Vagina (tissue), 2 donors: ENCODE results near the gene PRR20A. TPM values are rescaled to one million over a fixed set of nuclear protein-coding genes. Genes with fewer than 3 reads are reported as not detected.
"Not testable (repeated sequence)": the region's sequence is repeated elsewhere in the genome, so short reads cannot be mapped to it uniquely, and the experiment has no call there.

Source experiments
- DNase-seq, 2 donors: peaks; one replicate each; pipeline ENCODE4 v3.0.0-alpha.2; 2017; ENCODE audit errors: extremely low spot score in 2 of 2
- H3K27ac ChIP-seq: fragments of 200-600 bp; sonication (generic); one replicate; pipeline ENCODE4 v1.5.1; 2019
- H3K27me3 ChIP-seq: fragments of 200-600 bp; sonication (generic); one replicate; pipeline ENCODE4 v1.5.1; 2019
- H3K36me3 ChIP-seq, 2 donors: fragments of 200-600 bp; sonication (generic); one replicate each; pipeline ENCODE4 v1.5.1; 2017 to 2019
- H3K4me1 ChIP-seq: fragments of 200-600 bp; sonication (generic); one replicate; pipeline ENCODE4 v1.5.1; 2019
- H3K4me3 ChIP-seq, 2 donors: fragments of 200-600 bp; sonication (generic); 1 replicate in 1 of 2; 2 replicates in 1 of 2; pipeline ENCODE4 v1.5.1; 2016 to 2019
- H3K9me3 ChIP-seq: fragments of 200-600 bp; sonication (generic); one replicate; pipeline ENCODE4 v1.5.1; 2019
- CTCF ChIP-seq, 3 experiments: fragments of 450-650 bp in 2 of 3; fragments of 200-600 bp in 1 of 3; sonication (generic) in 1 of 3; IDR thresholded peaks; one replicate each; pipeline ENCODE4 v1.5.1; 2017 to 2019; ENCODE audit warnings: antibody characterized with exemption in 3 of 3, mild to moderate bottlenecking in 2 of 3, moderate library complexity in 2 of 3
- POLR2A ChIP-seq, 2 donors: fragments of 450-650 bp; IDR thresholded peaks; one replicate each; pipeline ENCODE4 v1.6.1; 2017; ENCODE audit warnings: antibody characterized with exemption in 2 of 2, mild to moderate bottlenecking in 2 of 2, moderate library complexity in 2 of 2
- POLR2AphosphoS5 ChIP-seq, 2 donors: sonication (generic); formaldehyde crosslinking; IDR thresholded peaks; one replicate each; pipeline ENCODE4 v1.9.0; 2017; ENCODE audit warnings: antibody characterized with exemption in 2 of 2, mild to moderate bottlenecking in 2 of 2, low read depth in 1 of 2; ENCODE audit not compliant: insufficient read depth in 1 of 2
- intact Hi-C: fragments of 100-400 bp; cut with DNase I; formaldehyde crosslinking; loops from one replicate; pipeline ENCODE4 v1.15.1; 2023
- total RNA-seq: library from RNA; depleted of rRNA; stranded (reverse); fragments of >200 nt; gene quantifications from one replicate; pipeline ENCODE4 v1.2.3, GENCODE V29; 2016

PRR20A gene
- total RNA-seq = not detected

GRCh38 chr13:57140235-57140968 lies at the start of gene PRR20A:
PRR20A (plus strand) TSS chr13:57140918; CDS start chr13:57141305, 387 bp downstream.
- H3K4me1 ChIP-seq, DNase-seq, H3K9me3 ChIP-seq, H3K4me3 ChIP-seq, H3K36me3 ChIP-seq, H3K27ac ChIP-seq, H3K27me3 ChIP-seq, intact Hi-C loops: not testable (repeated sequence)

GRCh38 chr13:57114945-57115344 lies 25.8 kb upstream of the PRR20A start:
- no peaks in the 10 kb centered on the region for H3K27me3 ChIP-seq
- H3K4me3 ChIP-seq = no peak overlapping the region
- H3K36me3 ChIP-seq = no peaks in the 10 kb centered on the region
- no peak overlapping the region for H3K27ac ChIP-seq
- DNase-seq = no peak
- H3K9me3 ChIP-seq = no peaks in the 10 kb centered on the region
- no peaks in the 10 kb centered on the region for H3K4me1 ChIP-seq
- intact Hi-C loops = no loop called here
- no peak for TF ChIP-seq POLR2AphosphoS5 (IDR thresholded peaks at IDR 0.05; ENCODE audit: insufficient read depth in 1 of 2, low read depth in 1 of 2)
- no peak for TF ChIP-seq CTCF (IDR thresholded peaks at IDR 0.05)
- no peak for TF ChIP-seq POLR2A (IDR thresholded peaks at IDR 0.05)

GRCh38 chr13:57123681-57124080 lies 17.0 kb upstream of the PRR20A start:
- Histone ChIP-seq H3K36me3 (no peaks in the 10 kb centered on the region), H3K27ac (no peak overlapping the region), H3K4me3 (no peak overlapping the region), H3K27me3 (no peaks in the 10 kb centered on the region), H3K4me1 (no peaks in the 10 kb centered on the region), H3K9me3 (no peaks in the 10 kb centered on the region)
- intact Hi-C loops = no loop called here
- TF ChIP-seq POLR2AphosphoS5 (IDR thresholded peaks at IDR 0.05; ENCODE audit: insufficient read depth in 1 of 2, low read depth in 1 of 2) = no peak
- TF ChIP-seq CTCF (IDR thresholded peaks at IDR 0.05) = no peak
- TF ChIP-seq POLR2A (IDR thresholded peaks at IDR 0.05) = no peak
- DNase-seq = no peak

- Histone ChIP-seq H3K4me3 (no peak overlapping the region), H3K36me3 (no peaks in the 10 kb centered on the region), H3K27ac (no peak overlapping the region), H3K4me1 (no peaks in the 10 kb centered on the region), H3K27me3 (no peaks in the 10 kb centered on the region), H3K9me3 (no peaks in the 10 kb centered on the region)
- intact Hi-C loops = no loop called here
- DNase-seq = no peak
- TF ChIP-seq POLR2A (IDR thresholded peaks at IDR 0.05) (no peak), CTCF (IDR thresholded peaks at IDR 0.05) (no peak), POLR2AphosphoS5 (IDR thresholded peaks at IDR 0.05; ENCODE audit: insufficient read depth in 1 of 2, low read depth in 1 of 2) (no peak)
Measured at GRCh38 chr13:57128909-57129308, 11.8 kb upstream of the PRR20A start.

- Histone ChIP-seq H3K4me1 (no peaks in the 10 kb centered on the region), H3K27me3 (no peaks in the 10 kb centered on the region), H3K27ac (no peak overlapping the region), H3K36me3 (no peaks in the 10 kb centered on the region), H3K9me3 (no peaks in the 10 kb centered on the region), H3K4me3 (no peak overlapping the region)
- no peak for DNase-seq
- TF ChIP-seq CTCF (IDR thresholded peaks at IDR 0.05) (no peak), POLR2AphosphoS5 (IDR thresholded peaks at IDR 0.05; ENCODE audit: insufficient read depth in 1 of 2, low read depth in 1 of 2) (no peak), POLR2A (IDR thresholded peaks at IDR 0.05) (no peak)
- intact Hi-C loops = no loop called here
Measured at GRCh38 chr13:57136093-57136492, 4.6 kb upstream of the PRR20A start.
